ENCODE data around the gene MMP17.

- TF ChIP-seq CTCF (IDR thresholded peaks at IDR 0.05) = no peak
- TF ChIP-seq POLR2A (IDR thresholded peaks at IDR 0.05) = no peak
These were observed 620 bp downstream of the MMP17 start for GRCh38 chr12:131828671-131829355.

All from vagina (tissue), 2 donors.